ENCODE measurements around the gene TLX3.

TLX3 gene

GRCh38 chr5:171318026-171318425 lies 9.0 kb downstream of the TLX3 start:
- no peak overlapping the region for H3K4me3 ChIP-seq (replicated peaks; ENCODE audit: low read depth, low read length)
- no peaks in the 10 kb centered on the region for H3K36me3 ChIP-seq (ENCODE audit: control insufficient read depth, insufficient read depth, low read length)
- no peaks in the 10 kb centered on the region; the same call in 1 of the 2 replicates for H3K27me3 ChIP-seq (replicated peaks; ENCODE audit: control insufficient read depth, insufficient read depth, low read length)
- TF ChIP-seq CTCF (IDR thresholded peaks at IDR 0.05; ENCODE audit: insufficient read depth, low read length, poor library complexity, severe bottlenecking): no peak
- no peak for DNase-seq (ENCODE audit: extremely low read depth, insufficient read length)

GRCh38 chr5:171321447-171321846 lies 12.4 kb downstream of the TLX3 start:
- H3K27me3 ChIP-seq (replicated peaks; ENCODE audit: control insufficient read depth, insufficient read depth, low read length): no peaks in the 10 kb centered on the region; the same call in 1 of the 2 replicates
- no peak for DNase-seq (ENCODE audit: extremely low read depth, insufficient read length)
- no peak overlapping the region for H3K4me3 ChIP-seq (replicated peaks; ENCODE audit: low read depth, low read length)
- TF ChIP-seq CTCF (IDR thresholded peaks at IDR 0.05; ENCODE audit: insufficient read depth, low read length, poor library complexity, severe bottlenecking): no peak
- H3K36me3 ChIP-seq (ENCODE audit: control insufficient read depth, insufficient read depth, low read length): no peaks in the 10 kb centered on the region

- no peak for DNase-seq (ENCODE audit: extremely low read depth, insufficient read length)
- Histone ChIP-seq H3K27me3 (replicated peaks; ENCODE audit: control insufficient read depth, insufficient read depth, low read length) (no peaks in the 10 kb centered on the region), H3K36me3 (ENCODE audit: control insufficient read depth, insufficient read depth, low read length) (no peaks in the 10 kb centered on the region), H3K4me3 (replicated peaks; ENCODE audit: low read depth, low read length) (no peak overlapping the region)
- no peak for TF ChIP-seq CTCF (IDR thresholded peaks at IDR 0.05; ENCODE audit: insufficient read depth, low read length, poor library complexity, severe bottlenecking)
These were observed 13.5 kb downstream of the TLX3 start for GRCh38 chr5:171322527-171322926.

GRCh38 chr5:171323007-171323406 lies 14.0 kb downstream of the TLX3 start:
- H3K36me3 ChIP-seq (ENCODE audit: control insufficient read depth, insufficient read depth, low read length): no peaks in the 10 kb centered on the region
- no peaks in the 10 kb centered on the region for H3K27me3 ChIP-seq (replicated peaks; ENCODE audit: control insufficient read depth, insufficient read depth, low read length)
- no peak for TF ChIP-seq CTCF (IDR thresholded peaks at IDR 0.05; ENCODE audit: insufficient read depth, low read length, poor library complexity, severe bottlenecking)
- no peak for DNase-seq (ENCODE audit: extremely low read depth, insufficient read length)
- H3K4me3 ChIP-seq (replicated peaks; ENCODE audit: low read depth, low read length): no peak overlapping the region

- Histone ChIP-seq H3K27me3 (replicated peaks; ENCODE audit: control insufficient read depth, insufficient read depth, low read length) (no peaks in the 10 kb centered on the region), H3K4me3 (replicated peaks; ENCODE audit: low read depth, low read length) (no peak overlapping the region), H3K36me3 (ENCODE audit: control insufficient read depth, insufficient read depth, low read length) (no peaks in the 10 kb centered on the region)
- DNase-seq (ENCODE audit: extremely low read depth, insufficient read length): no peak
- no peak for TF ChIP-seq CTCF (IDR thresholded peaks at IDR 0.05; ENCODE audit: insufficient read depth, low read length, poor library complexity, severe bottlenecking)
These were observed 15.0 kb downstream of the TLX3 start for GRCh38 chr5:171323806-171324632.

Data from GM06990 (cell line).